PC-9 (cell line): ENCODE results near the gene CDC42BPG. TPM values are rescaled to one million over a fixed set of nuclear protein-coding genes. Genes with fewer than 3 reads are reported as not detected.

Experiments
- BruUV-seq: library from RNA; stranded (reverse); fragments of 400-500 nt; replicated peaks from 2 replicates; lab custom pipeline; 2021; lab: Mats Ljungman, UMichigan
- CTCF ChIA-PET: fragments of 300-600 bp; sonication (Branson Sonifier 250); formaldehyde crosslinking; loops from one replicate; lab custom pipeline; 2022; ENCODE audit warnings: antibody characterized with exemption; lab: Charles Lee
- POLR2A ChIA-PET: fragments of 300-600 bp; sonication (Branson Sonifier 250); formaldehyde crosslinking; loops from one replicate; lab custom pipeline; 2022; ENCODE audit warnings: antibody characterized with exemption; ENCODE audit not compliant: unreplicated experiment; lab: Charles Lee
- DNase-seq, 2 experiments: peaks; one replicate each; pipeline versions ENCODE4 v3.0.0 to v3.0.0-alpha.2; 2015 to 2022; ENCODE audit warnings: mixed read lengths in 1 of 2
- H2AFZ ChIP-seq: fragments of 200-600 bp; sonication (generic); 2 replicates; pipeline ENCODE4 v1.8.1; 2017; ENCODE audit warnings: antibody characterized with exemption
- H3F3A ChIP-seq: fragments of 200-600 bp; sonication (generic); 2 replicates; pipeline ENCODE4 v1.8.1; 2017; ENCODE audit warnings: antibody characterized with exemption, mild to moderate bottlenecking, low read depth; ENCODE audit not compliant: insufficient read depth
- H3K27ac ChIP-seq: fragments of 200-600 bp; sonication (generic); 2 replicates; pipeline ENCODE4 v1.6.1; 2016; ENCODE audit warnings: mixed run types
- H3K27me3 ChIP-seq: fragments of 200-600 bp; sonication (generic); 2 replicates; pipeline ENCODE4 v1.6.1; 2016; ENCODE audit warnings: low read depth, mixed run types; ENCODE audit not compliant: insufficient read depth
- H3K36me3 ChIP-seq: fragments of 200-600 bp; sonication (generic); 2 replicates; pipeline ENCODE4 v1.6.1; 2016; ENCODE audit warnings: low read depth, mixed run types
- H3K4me1 ChIP-seq: fragments of 200-600 bp; sonication (generic); replicated peaks from 2 replicates; pipeline ENCODE4 v1.6.1; 2016; ENCODE audit warnings: mixed run types; ENCODE audit not compliant: insufficient read depth
- H3K4me2 ChIP-seq: fragments of 200-600 bp; sonication (generic); 2 replicates; pipeline ENCODE4 v1.6.1; 2017; ENCODE audit warnings: mixed run types
- H3K4me3 ChIP-seq: fragments of 200-600 bp; sonication (generic); 2 replicates; pipeline ENCODE4 v1.6.1; 2016; ENCODE audit warnings: mixed run types
- H3K79me2 ChIP-seq: fragments of 200-600 bp; sonication (generic); 2 replicates; pipeline ENCODE4 v1.6.1; 2017; ENCODE audit warnings: low read depth, mixed run types
- H3K9me2 ChIP-seq: fragments of 200-600 bp; sonication (generic); 2 replicates; pipeline ENCODE4 v1.8.1; 2017; ENCODE audit warnings: mild to moderate bottlenecking; ENCODE audit not compliant: insufficient read depth
- H3K9me3 ChIP-seq: fragments of 200-600 bp; sonication (generic); 2 replicates; pipeline ENCODE4 v1.8.1; 2016; ENCODE audit warnings: low read depth; ENCODE audit not compliant: insufficient read depth
- H4K20me1 ChIP-seq: fragments of 200-600 bp; sonication (generic); 2 replicates; pipeline ENCODE4 v1.8.1; 2017; ENCODE audit not compliant: insufficient read depth
- CTCF ChIP-seq: fragments of 200-600 bp; sonication (generic); conservative IDR thresholded peaks from 2 replicates; pipeline ENCODE4 v1.6.1; 2017; ENCODE audit warnings: mixed run types, antibody characterized with exemption, mild to moderate bottlenecking, moderate library complexity
- EZH2 ChIP-seq: fragments of 200-600 bp; sonication (generic); IDR thresholded peaks from 2 replicates; pipeline ENCODE4 v1.8.0; 2017; ENCODE audit warnings: antibody characterized with exemption, low read depth
- intact Hi-C: fragments of 100-400 bp; cut with micrococcal nuclease; formaldehyde crosslinking; loops from one replicate; pipeline ENCODE4 v1.10.0; 2022; ENCODE audit not compliant: unreplicated experiment
- total RNA-seq: library from RNA; stranded (reverse); gene quantifications from 2 replicates; pipeline ENCODE4 v1.2.3, GENCODE V29; 2021

Gene CDC42BPG
- total RNA-seq, 1 experiment from 2014 or later = 31.3 TPM

- intact Hi-C loops = no loop called here
- ChIA-PET CTCF (no interaction called here), POLR2A (no interaction called here)
- BruUV-seq = no TSS peak
- Histone ChIP-seq H3K36me3 (no peaks in the 10 kb centered on the region), H3K79me2 (no peaks in the 10 kb centered on the region), H3K4me2 (no peak overlapping the region), H3K27me3 (no peaks in the 10 kb centered on the region), H3K9me3 (no peaks in the 10 kb centered on the region), H4K20me1 (no peaks in the 10 kb centered on the region), H2AFZ (no peak overlapping the region), H3K4me1 (no peaks in the 10 kb centered on the region), H3K4me3 (no peak overlapping the region), H3F3A (peaks cover 9% of the 10 kb centered on the region; the same call in 1 of the 2 replicates), H3K27ac (no peak overlapping the region), H3K9me2 (no peaks in the 10 kb centered on the region)
- DNase-seq = no peak
- TF ChIP-seq EZH2 = no peak
- no peak for TF ChIP-seq CTCF
Observed at GRCh38 chr11:64796757-64797541, 47.5 kb downstream of the CDC42BPG start.

DNA sequence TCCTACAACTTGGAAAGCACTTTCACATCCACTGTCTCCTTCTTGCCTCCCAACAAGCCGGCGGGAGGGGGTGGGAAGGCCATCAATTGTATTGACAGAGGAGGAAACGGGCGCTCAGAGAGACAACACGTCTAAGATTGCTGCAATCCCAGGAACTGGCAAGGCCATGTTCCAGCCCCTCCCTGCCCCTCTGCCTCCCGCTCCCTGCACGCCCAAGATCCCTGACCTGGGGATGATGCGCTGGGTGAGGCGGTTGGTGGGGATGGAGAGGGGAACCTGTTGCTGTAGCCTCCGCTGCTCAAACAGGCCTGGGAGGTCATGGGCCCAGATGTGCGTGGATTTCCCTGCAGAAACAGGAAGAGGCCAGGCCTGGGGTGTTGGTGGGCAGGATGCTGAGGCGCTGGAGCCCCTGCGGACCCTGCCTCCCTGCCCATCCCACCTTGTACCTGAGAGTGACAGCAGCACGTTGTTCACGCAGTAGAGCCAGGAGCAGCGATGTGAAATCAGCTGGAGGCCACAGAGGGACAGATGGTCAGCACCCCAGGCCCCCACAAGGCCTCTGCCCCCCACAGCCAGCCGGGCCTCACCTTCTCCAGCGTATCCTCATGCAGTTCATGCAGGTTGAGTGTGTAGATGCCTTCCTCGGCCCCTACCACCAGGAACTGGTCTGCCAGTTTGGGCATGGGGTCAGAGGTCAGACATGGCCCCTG, 48.3 kb downstream of the CDC42BPG start:
- no peak overlapping the region for H3K4me3 ChIP-seq
- H3K27me3 ChIP-seq = no peaks in the 10 kb centered on the region
- intact Hi-C loops = no loop called here
- no peak for TF ChIP-seq EZH2
- TF ChIP-seq CTCF = no peak
- no peak overlapping the region for H3K4me2 ChIP-seq
- H3K4me1 ChIP-seq = no peaks in the 10 kb centered on the region
- H4K20me1 ChIP-seq = no peaks in the 10 kb centered on the region
- no TSS peak for BruUV-seq
- no peaks in the 10 kb centered on the region for H3K9me2 ChIP-seq
- H3K27ac ChIP-seq = no peak overlapping the region
- no peaks in the 10 kb centered on the region for H3K36me3 ChIP-seq
- ChIA-PET POLR2A (no interaction called here), CTCF (no interaction called here)
- no peak overlapping the region for H2AFZ ChIP-seq
- DNase-seq = no peak
- H3K9me3 ChIP-seq = no peaks in the 10 kb centered on the region
- no peaks in the 10 kb centered on the region for H3K79me2 ChIP-seq
- peaks cover 9% of the 10 kb centered on the region; the same call in 1 of the 2 replicates for H3F3A ChIP-seq

GRCh38 chr11:64794526-64794925, 49.9 kb downstream of the CDC42BPG start:
- intact Hi-C loops = no loop called here
- Histone ChIP-seq H3K27me3 (no peaks in the 10 kb centered on the region), H3K9me2 (no peaks in the 10 kb centered on the region), H3K4me3 (no peak overlapping the region), H3K4me2 (no peak overlapping the region), H3K27ac (no peak overlapping the region), H3K4me1 (no peaks in the 10 kb centered on the region), H3F3A (peaks cover 3% of the 10 kb centered on the region; the same call in 1 of the 2 replicates), H3K36me3 (no peaks in the 10 kb centered on the region), H4K20me1 (no peaks in the 10 kb centered on the region), H3K9me3 (no peaks in the 10 kb centered on the region), H2AFZ (no peak overlapping the region), H3K79me2 (no peaks in the 10 kb centered on the region)
- POLR2A ChIA-PET = no interaction called here
- CTCF ChIA-PET = interaction anchor here (0.6 kb wide), 2 partner anchors 51 to 415 kb away, joined by 4 to 5 read pairs; no protein-coding TSS in a partner anchor
- TF ChIP-seq EZH2 = no peak
- TF ChIP-seq CTCF = no peak
- no TSS peak for BruUV-seq
- DNase-seq = no peak
